DND-41 (cell line): Measurements from ENCODE around the gene PITX3.

Experiments
- EZH2 ChIP-seq: IDR thresholded peaks from 3 replicates; pipeline ENCODE4 v1.6.1; 2012; ENCODE audit warnings: borderline replicate concordance, low read depth, mild to moderate bottlenecking, moderate library complexity, low read length, inconsistent platforms; ENCODE audit not compliant: severe bottlenecking
- TF ChIP-seq, protein P1 (sequence below): IDR thresholded peaks from 2 replicates; pipeline ENCODE4 v1.5.1; 2012; ENCODE audit warnings: borderline replicate concordance, low read length, moderate library complexity, mild to moderate bottlenecking; ENCODE audit not compliant: poor library complexity, severe bottlenecking; ENCODE audit errors: extremely low read depth

DNA sequence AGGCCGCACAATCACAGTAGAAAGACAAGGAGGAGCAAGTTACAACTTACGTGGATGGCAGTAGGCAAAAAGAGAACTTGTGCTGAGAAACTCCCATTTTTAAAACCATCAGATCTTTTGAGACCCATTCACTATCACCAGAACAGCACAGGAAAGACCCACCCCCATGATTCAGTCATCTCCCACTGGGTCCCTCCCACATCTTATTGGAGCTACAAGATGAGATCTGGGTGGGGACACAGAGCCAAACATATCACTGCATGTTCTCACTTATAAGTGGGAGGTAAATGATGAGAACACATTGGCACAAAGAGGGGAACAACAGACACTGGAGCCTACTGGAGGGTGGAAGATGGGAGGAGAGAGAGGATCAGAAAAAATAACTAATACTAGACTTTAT, 56.7 kb downstream of the PITX3 start:
- TF ChIP-seq, protein P1, sequence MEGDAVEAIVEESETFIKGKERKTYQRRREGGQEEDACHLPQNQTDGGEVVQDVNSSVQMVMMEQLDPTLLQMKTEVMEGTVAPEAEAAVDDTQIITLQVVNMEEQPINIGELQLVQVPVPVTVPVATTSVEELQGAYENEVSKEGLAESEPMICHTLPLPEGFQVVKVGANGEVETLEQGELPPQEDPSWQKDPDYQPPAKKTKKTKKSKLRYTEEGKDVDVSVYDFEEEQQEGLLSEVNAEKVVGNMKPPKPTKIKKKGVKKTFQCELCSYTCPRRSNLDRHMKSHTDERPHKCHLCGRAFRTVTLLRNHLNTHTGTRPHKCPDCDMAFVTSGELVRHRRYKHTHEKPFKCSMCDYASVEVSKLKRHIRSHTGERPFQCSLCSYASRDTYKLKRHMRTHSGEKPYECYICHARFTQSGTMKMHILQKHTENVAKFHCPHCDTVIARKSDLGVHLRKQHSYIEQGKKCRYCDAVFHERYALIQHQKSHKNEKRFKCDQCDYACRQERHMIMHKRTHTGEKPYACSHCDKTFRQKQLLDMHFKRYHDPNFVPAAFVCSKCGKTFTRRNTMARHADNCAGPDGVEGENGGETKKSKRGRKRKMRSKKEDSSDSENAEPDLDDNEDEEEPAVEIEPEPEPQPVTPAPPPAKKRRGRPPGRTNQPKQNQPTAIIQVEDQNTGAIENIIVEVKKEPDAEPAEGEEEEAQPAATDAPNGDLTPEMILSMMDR: no peak
- no peak for TF ChIP-seq EZH2
